Lower leg skin (tissue), 3 donors: Measurements from ENCODE around the gene RTBDN.

ENCODE experiments used
- POLR2A ChIP-seq, 2 donors: fragments of 450-650 bp; IDR thresholded peaks; one replicate each; pipeline ENCODE4 v1.6.1; 2016 to 2017; ENCODE audit warnings: antibody characterized with exemption in 2 of 2, mild to moderate bottlenecking in 1 of 2, moderate library complexity in 1 of 2
- TF ChIP-seq, protein P1 (sequence below), 3 donors: fragments of 450-650 bp; IDR thresholded peaks; one replicate each; pipeline ENCODE4 v1.5.1; 2016; ENCODE audit warnings: antibody characterized with exemption in 3 of 3, mild to moderate bottlenecking in 3 of 3, moderate library complexity in 2 of 3

DNA sequence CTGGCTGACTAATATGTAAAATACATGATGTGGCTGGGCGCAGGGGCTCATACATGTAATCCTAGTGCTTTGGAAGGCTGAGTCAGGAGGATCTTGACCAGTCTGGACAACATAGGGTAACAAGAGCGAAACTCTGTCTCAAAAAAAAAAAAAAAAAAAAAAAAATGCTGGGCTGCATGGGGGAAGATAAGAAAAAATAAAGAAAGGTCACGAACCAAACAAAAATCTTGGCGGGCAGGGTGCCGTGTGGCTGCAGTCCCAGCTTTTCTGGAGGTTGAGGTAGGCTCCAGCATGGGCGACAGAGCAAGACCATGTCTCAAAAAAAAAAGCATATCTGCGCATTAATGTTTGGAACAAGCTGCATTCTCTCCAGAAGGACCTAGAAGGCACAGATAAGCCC lies 19.3 kb downstream of the RTBDN start:
- TF ChIP-seq, protein P1, sequence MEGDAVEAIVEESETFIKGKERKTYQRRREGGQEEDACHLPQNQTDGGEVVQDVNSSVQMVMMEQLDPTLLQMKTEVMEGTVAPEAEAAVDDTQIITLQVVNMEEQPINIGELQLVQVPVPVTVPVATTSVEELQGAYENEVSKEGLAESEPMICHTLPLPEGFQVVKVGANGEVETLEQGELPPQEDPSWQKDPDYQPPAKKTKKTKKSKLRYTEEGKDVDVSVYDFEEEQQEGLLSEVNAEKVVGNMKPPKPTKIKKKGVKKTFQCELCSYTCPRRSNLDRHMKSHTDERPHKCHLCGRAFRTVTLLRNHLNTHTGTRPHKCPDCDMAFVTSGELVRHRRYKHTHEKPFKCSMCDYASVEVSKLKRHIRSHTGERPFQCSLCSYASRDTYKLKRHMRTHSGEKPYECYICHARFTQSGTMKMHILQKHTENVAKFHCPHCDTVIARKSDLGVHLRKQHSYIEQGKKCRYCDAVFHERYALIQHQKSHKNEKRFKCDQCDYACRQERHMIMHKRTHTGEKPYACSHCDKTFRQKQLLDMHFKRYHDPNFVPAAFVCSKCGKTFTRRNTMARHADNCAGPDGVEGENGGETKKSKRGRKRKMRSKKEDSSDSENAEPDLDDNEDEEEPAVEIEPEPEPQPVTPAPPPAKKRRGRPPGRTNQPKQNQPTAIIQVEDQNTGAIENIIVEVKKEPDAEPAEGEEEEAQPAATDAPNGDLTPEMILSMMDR (IDR thresholded peaks at IDR 0.05) = no peak
- TF ChIP-seq POLR2A (IDR thresholded peaks at IDR 0.05) = no peak
